ENCODE measurements around the gene ME3.

DNA sequence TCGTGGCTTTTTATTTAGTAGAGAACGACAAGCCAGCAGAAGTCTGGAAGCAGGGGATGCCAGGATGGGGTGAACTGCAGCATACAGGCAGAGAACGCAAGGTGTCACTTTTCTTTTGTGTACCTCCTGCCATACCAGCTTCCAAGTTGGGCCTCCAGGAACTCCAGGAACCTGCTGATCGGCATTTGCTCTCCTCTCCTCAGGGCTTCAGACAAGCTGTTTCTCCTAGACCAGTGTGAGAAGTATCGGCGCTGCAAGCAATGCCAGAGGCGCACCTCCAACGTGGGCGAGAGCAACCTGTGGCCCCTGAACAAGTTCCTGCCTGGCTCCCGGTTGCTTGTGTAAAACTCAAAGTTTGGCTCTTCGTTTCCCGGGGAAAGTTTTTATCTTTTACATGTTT, 250.0 kb downstream of the ME3 start:
- TF ChIP-seq, protein P1, sequence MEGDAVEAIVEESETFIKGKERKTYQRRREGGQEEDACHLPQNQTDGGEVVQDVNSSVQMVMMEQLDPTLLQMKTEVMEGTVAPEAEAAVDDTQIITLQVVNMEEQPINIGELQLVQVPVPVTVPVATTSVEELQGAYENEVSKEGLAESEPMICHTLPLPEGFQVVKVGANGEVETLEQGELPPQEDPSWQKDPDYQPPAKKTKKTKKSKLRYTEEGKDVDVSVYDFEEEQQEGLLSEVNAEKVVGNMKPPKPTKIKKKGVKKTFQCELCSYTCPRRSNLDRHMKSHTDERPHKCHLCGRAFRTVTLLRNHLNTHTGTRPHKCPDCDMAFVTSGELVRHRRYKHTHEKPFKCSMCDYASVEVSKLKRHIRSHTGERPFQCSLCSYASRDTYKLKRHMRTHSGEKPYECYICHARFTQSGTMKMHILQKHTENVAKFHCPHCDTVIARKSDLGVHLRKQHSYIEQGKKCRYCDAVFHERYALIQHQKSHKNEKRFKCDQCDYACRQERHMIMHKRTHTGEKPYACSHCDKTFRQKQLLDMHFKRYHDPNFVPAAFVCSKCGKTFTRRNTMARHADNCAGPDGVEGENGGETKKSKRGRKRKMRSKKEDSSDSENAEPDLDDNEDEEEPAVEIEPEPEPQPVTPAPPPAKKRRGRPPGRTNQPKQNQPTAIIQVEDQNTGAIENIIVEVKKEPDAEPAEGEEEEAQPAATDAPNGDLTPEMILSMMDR (conservative IDR thresholded peaks at IDR 0.05 in 1 of 2, IDR thresholded peaks at IDR 0.05 in 1 of 2; ENCODE audit: low read depth in 1 of 2, low read length in 2 of 2) = no peak
- TF ChIP-seq EZH2 (IDR thresholded peaks at IDR 0.05; ENCODE audit: low read length, missing control alignments) = no peak

All from fibroblast of lung (primary cell).